SK-N-SH treated with all-trans-retinoic acid at 6 μM for 48 hours (cell line): ENCODE measurements around the gene KCNIP4.

ENCODE experiments used
- ATAC-seq: fragments of 200-7000 bp; cut with Tn5 transposase; 3 replicates; pipeline ENCODE4 v1.9.1; 2020; ENCODE audit warnings: mild to moderate bottlenecking, moderate library complexity
- ARNTL ChIP-seq: fragments of 450-650 bp; formaldehyde crosslinking; IDR thresholded peaks from 2 replicates; pipeline ENCODE4 v1.5.0; 2020; ENCODE audit warnings: low read depth, mild to moderate bottlenecking, moderate library complexity, borderline replicate concordance
- BACH2 ChIP-seq: fragments of 250-450 bp; sonication (Bioruptor Pico); IDR thresholded peaks from 2 replicates; pipeline ENCODE4 v1.9.0; 2021; ENCODE audit warnings: mild to moderate bottlenecking, borderline replicate concordance
- CREB5 ChIP-seq: fragments of 250-450 bp; sonication (Bioruptor Pico); IDR thresholded peaks from 2 replicates; pipeline ENCODE4 v1.5.1; 2020; ENCODE audit warnings: low read depth, mild to moderate bottlenecking, moderate library complexity
- CSDC2 ChIP-seq: fragments of 250-450 bp; sonication (Bioruptor Pico); IDR thresholded peaks from 2 replicates; pipeline ENCODE4 v1.5.0; 2020; ENCODE audit warnings: mild to moderate bottlenecking, moderate library complexity
- CSRNP3 ChIP-seq: fragments of 250-450 bp; sonication (Bioruptor Pico); IDR thresholded peaks from 2 replicates; pipeline ENCODE4 v1.5.1; 2021; ENCODE audit warnings: mild to moderate bottlenecking, moderate library complexity
- ESRRG ChIP-seq: fragments of 250-450 bp; sonication (Bioruptor Pico); IDR thresholded peaks from 2 replicates; pipeline ENCODE4 v1.6.1; 2021; ENCODE audit warnings: mild to moderate bottlenecking
- GLIS3 ChIP-seq: fragments of 250-450 bp; sonication (Bioruptor Pico); IDR thresholded peaks from 2 replicates; pipeline ENCODE4 v1.5.0; 2020; ENCODE audit warnings: mild to moderate bottlenecking, moderate library complexity
- ISL1 ChIP-seq: fragments of 250-450 bp; sonication (Bioruptor Pico); IDR thresholded peaks from 2 replicates; pipeline ENCODE4 v2.1.2; 2022; ENCODE audit warnings: mild to moderate bottlenecking, moderate library complexity
- OSR1 ChIP-seq: fragments of 250-450 bp; sonication (Bioruptor Pico); IDR thresholded peaks from 2 replicates; pipeline ENCODE4 v1.8.0; 2022; ENCODE audit warnings: moderate library complexity, mild to moderate bottlenecking, inconsistent platforms
- PATZ1 ChIP-seq: fragments of 250-450 bp; sonication (Bioruptor Pico); IDR thresholded peaks from 2 replicates; pipeline ENCODE4 v1.8.0; 2020; ENCODE audit warnings: mild to moderate bottlenecking, moderate library complexity, borderline replicate concordance
- POU6F1 ChIP-seq: fragments of 250-450 bp; sonication (Bioruptor Pico); IDR thresholded peaks from 2 replicates; pipeline ENCODE4 v1.8.0; 2021; ENCODE audit warnings: low read depth, mild to moderate bottlenecking, moderate library complexity, borderline replicate concordance
- PPARA ChIP-seq: fragments of 250-450 bp; sonication (Bioruptor Pico); IDR thresholded peaks from 2 replicates; pipeline ENCODE4 v1.5.0; 2020; ENCODE audit warnings: mild to moderate bottlenecking, borderline replicate concordance
- SNAI2 ChIP-seq: fragments of 250-450 bp; sonication (Bioruptor Pico); IDR thresholded peaks from 2 replicates; pipeline ENCODE4 v1.5.0; 2020; ENCODE audit warnings: mild to moderate bottlenecking, moderate library complexity
- TCF4 ChIP-seq: fragments of 250-450 bp; sonication (Bioruptor Pico); IDR thresholded peaks from 2 replicates; pipeline ENCODE4 v1.8.0; 2021; ENCODE audit warnings: mild to moderate bottlenecking, moderate library complexity, borderline replicate concordance
- TOX ChIP-seq: fragments of 250-450 bp; sonication (Bioruptor Pico); IDR thresholded peaks from 2 replicates; pipeline ENCODE4 v1.8.0; 2021; ENCODE audit warnings: mild to moderate bottlenecking, moderate library complexity, borderline replicate concordance
- TSHZ2 ChIP-seq: fragments of 250-450 bp; sonication (Bioruptor Pico); IDR thresholded peaks from 2 replicates; pipeline ENCODE4 v1.5.0; 2020; ENCODE audit warnings: mild to moderate bottlenecking, moderate library complexity
- ZC3H10 ChIP-seq: fragments of 250-450 bp; sonication (Bioruptor Pico); IDR thresholded peaks from 2 replicates; pipeline ENCODE4 v1.5.1; 2021; ENCODE audit warnings: mild to moderate bottlenecking, moderate library complexity
- ZFP3 ChIP-seq: fragments of 250-450 bp; sonication (Bioruptor Pico); IDR thresholded peaks from 2 replicates; pipeline ENCODE4 v1.5.0; 2020; ENCODE audit warnings: mild to moderate bottlenecking, moderate library complexity
- ZFP30 ChIP-seq: fragments of 450-650 bp; formaldehyde crosslinking; IDR thresholded peaks from 2 replicates; pipeline ENCODE4 v1.5.0; 2022; ENCODE audit warnings: mild to moderate bottlenecking, moderate library complexity
- ZNF565 ChIP-seq: fragments of 450-650 bp; formaldehyde crosslinking; conservative IDR thresholded peaks from 2 replicates; pipeline ENCODE4 v1.5.0; 2020; ENCODE audit warnings: low read depth, mild to moderate bottlenecking, moderate library complexity
- ZNF70 ChIP-seq: fragments of 450-650 bp; formaldehyde crosslinking; IDR thresholded peaks from 2 replicates; pipeline ENCODE4 v1.5.0; 2020; ENCODE audit warnings: mild to moderate bottlenecking, moderate library complexity
- ZNF8 ChIP-seq: fragments of 450-650 bp; formaldehyde crosslinking; IDR thresholded peaks from 2 replicates; pipeline ENCODE4 v1.5.0; 2020; ENCODE audit warnings: mild to moderate bottlenecking, moderate library complexity

Gene KCNIP4

GRCh38 chr4:21195682-21196081, 752.9 kb downstream of the KCNIP4 start (continued):
- TF ChIP-seq TOX (CRISPR knock-in tag) (no peak), BACH2 (no peak)

GRCh38 chr4:21192367-21192766, 756.2 kb downstream of the KCNIP4 start:
- no peak for ATAC-seq
- no peak for TF ChIP-seq CSDC2

- no peak for TF ChIP-seq CSDC2
- TF ChIP-seq ZNF70 (CRISPR knock-in tag) = no peak
- no peak for TF ChIP-seq BACH2
- TF ChIP-seq GLIS3 (CRISPR knock-in tag) = no peak
- no peak for TF ChIP-seq TSHZ2 (CRISPR knock-in tag)
- no peak for TF ChIP-seq ZFP3 (CRISPR knock-in tag)
- no peak for TF ChIP-seq ARNTL (CRISPR knock-in tag)
- TF ChIP-seq TOX (CRISPR knock-in tag) = no peak
- no peak for TF ChIP-seq ZC3H10 (CRISPR knock-in tag)
- no peak for TF ChIP-seq ESRRG
- TF ChIP-seq ZNF8 (CRISPR knock-in tag) = no peak
- no peak for TF ChIP-seq ZNF565
- TF ChIP-seq CREB5 = no peak
- TF ChIP-seq POU6F1 (CRISPR knock-in tag) = no peak
- no peak for TF ChIP-seq TCF4
- TF ChIP-seq PATZ1 (CRISPR knock-in tag) = no peak
- no peak for TF ChIP-seq OSR1 (CRISPR knock-in tag)
- TF ChIP-seq ISL1 (CRISPR knock-in tag) = no peak
- TF ChIP-seq SNAI2 = no peak
- TF ChIP-seq ZFP30 (CRISPR knock-in tag) = no peak
- ATAC-seq = no peak
These were observed 757.3 kb downstream of the KCNIP4 start for GRCh38 chr4:21191317-21191716.

GRCh38 chr4:21184788-21185187, 763.8 kb downstream of the KCNIP4 start:
- ATAC-seq = no peak
- TF ChIP-seq OSR1 (CRISPR knock-in tag) = no peak
- TF ChIP-seq CSDC2 = no peak
- no peak for TF ChIP-seq ESRRG
- no peak for TF ChIP-seq ARNTL (CRISPR knock-in tag)
- TF ChIP-seq ZNF8 (CRISPR knock-in tag) = no peak
- TF ChIP-seq PATZ1 (CRISPR knock-in tag) = no peak
- TF ChIP-seq ZNF565 = no peak
- TF ChIP-seq CREB5 = no peak
- TF ChIP-seq TOX (CRISPR knock-in tag) = no peak
- TF ChIP-seq ZNF70 (CRISPR knock-in tag) = no peak
- no peak for TF ChIP-seq TCF4
- TF ChIP-seq CSRNP3 (CRISPR knock-in tag) = no peak
- no peak for TF ChIP-seq ZFP30 (CRISPR knock-in tag)
- TF ChIP-seq BACH2 = no peak
- no peak for TF ChIP-seq ZC3H10 (CRISPR knock-in tag)
- no peak for TF ChIP-seq POU6F1 (CRISPR knock-in tag)
- no peak for TF ChIP-seq PPARA (CRISPR knock-in tag)
